ENCODE data around the gene UBE2O.

The UBE2O gene

DNA sequence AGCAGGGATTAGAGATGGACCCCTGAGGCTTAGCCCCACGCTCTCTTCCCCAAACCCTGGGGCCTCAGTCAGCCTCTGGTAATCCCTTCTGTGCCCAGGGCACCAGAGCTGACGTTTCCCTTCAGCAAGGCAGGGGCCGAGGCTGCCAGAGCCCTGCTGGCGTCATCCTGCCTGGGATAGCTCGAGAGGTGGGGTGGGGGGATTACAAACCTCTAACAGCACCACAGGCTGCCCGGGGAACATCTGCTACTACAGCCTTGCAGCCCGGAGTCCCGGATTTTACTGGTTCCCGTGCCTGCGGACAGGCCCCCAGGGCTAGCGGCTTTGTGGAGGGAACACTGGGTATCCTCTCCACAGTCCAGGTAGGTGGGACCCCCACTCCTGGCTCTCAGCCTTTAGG is 14.4 kb upstream of the UBE2O start, which contains the start of gene AANAT:
TSS of gene AANAT (plus strand) at position 238 of the 400 bp plus-strand sequence. CDS start 1,144 bp downstream, outside the sequence.
- no peak for DNase-seq (ENCODE audit: low read depth)

GRCh38 chr17:76466775-76467130 is 13.8 kb upstream of the UBE2O start:
- DNase-seq (ENCODE audit: low read depth), result no peak

GRCh38 chr17:76462556-76463290 is 9.8 kb upstream of the UBE2O start:
- DNase-seq (ENCODE audit: low read depth), result no peak

GRCh38 chr17:76461765-76462555 is 9.0 kb upstream of the UBE2O start:
- no peak for DNase-seq (ENCODE audit: low read depth)

GRCh38 chr17:76459674-76460073 is 6.7 kb upstream of the UBE2O start:
- no peak for DNase-seq (ENCODE audit: low read depth)

- DNase-seq (ENCODE audit: low read depth), result no peak
Measured at GRCh38 chr17:76458580-76459490, 5.9 kb upstream of the UBE2O start.

- no peak for DNase-seq (ENCODE audit: low read depth)
Measured at GRCh38 chr17:76453431-76453743, 435 bp upstream of the UBE2O start.

DNA sequence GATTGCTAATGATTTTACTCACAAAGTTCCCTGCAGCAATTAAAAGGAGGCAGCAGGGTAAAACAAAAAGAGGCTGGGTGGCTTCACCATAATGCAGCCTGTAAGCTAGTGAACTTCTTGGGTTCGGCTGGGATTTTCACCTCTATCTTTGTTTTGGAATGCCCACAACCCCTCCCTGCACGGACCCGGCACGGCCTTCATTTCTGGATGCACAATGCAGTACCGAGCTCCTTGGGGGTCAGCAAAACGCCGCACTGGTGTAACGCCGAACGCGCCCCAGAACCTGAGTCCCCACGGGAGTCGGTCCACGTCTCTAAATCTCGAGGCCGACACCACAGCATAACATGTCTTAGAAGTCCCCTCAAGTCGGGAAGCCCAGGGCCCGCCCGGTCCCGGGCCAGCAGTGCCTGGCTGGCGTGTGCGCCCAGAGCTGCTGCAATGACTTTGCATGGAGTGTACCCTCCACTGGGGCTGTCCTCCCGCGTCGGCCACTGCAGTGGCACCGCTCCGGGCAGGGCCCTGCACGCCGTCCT is 759 bp downstream of the UBE2O start:
- no peak for DNase-seq (ENCODE audit: low read depth)

- no peak for DNase-seq (ENCODE audit: low read depth)
Measured at GRCh38 chr17:76451506-76451905, 1.4 kb downstream of the UBE2O start.

- no peak for DNase-seq (ENCODE audit: low read depth)
Measured at GRCh38 chr17:76449126-76449525, 3.8 kb downstream of the UBE2O start.

GRCh38 chr17:76447931-76448652 is 4.9 kb downstream of the UBE2O start:
- DNase-seq (ENCODE audit: low read depth), result no peak

GRCh38 chr17:76446449-76447231 is 6.3 kb downstream of the UBE2O start:
- DNase-seq (ENCODE audit: low read depth), result no peak

- no peak for DNase-seq (ENCODE audit: low read depth)
Measured at GRCh38 chr17:76445697-76446448, 7.1 kb downstream of the UBE2O start.

DNA sequence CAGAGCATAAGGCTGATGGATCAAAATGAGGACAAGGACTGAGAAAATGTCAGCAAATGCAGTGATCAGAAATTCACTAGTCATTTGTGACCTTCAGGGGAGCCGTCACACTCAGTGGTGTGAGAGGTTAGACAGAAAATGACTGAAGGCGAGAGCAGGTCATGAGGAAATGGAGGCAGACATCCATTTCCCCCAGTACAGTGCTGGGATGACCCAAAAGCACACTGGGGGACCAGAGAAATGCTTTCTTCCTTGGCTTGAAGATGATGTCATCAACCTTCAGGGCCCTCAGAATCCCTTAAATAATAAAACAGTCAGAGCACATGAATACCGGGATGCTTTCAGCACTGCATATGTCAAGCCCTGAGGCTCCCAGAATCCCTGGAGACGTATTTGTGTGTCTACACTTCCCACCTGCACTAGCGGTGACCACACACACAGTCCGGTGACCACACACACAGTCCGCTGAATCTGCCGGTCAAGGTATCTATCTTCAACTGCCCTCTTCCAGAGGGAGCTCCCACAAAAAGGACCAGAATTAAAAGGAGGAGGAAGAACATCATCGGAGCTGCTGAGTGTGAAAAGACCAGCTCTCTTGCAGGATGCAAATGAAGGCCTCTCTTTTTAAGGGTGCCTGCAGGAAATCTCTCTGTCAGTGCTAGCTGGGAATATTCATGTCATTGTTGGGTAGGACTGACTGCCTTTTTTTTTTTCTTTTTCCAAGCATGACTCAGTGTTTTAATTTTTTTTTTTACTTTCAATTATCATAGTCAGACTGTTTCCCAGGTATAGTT is 8.2 kb downstream of the UBE2O start:
- DNase-seq (ENCODE audit: low read depth), result no peak

DNA sequence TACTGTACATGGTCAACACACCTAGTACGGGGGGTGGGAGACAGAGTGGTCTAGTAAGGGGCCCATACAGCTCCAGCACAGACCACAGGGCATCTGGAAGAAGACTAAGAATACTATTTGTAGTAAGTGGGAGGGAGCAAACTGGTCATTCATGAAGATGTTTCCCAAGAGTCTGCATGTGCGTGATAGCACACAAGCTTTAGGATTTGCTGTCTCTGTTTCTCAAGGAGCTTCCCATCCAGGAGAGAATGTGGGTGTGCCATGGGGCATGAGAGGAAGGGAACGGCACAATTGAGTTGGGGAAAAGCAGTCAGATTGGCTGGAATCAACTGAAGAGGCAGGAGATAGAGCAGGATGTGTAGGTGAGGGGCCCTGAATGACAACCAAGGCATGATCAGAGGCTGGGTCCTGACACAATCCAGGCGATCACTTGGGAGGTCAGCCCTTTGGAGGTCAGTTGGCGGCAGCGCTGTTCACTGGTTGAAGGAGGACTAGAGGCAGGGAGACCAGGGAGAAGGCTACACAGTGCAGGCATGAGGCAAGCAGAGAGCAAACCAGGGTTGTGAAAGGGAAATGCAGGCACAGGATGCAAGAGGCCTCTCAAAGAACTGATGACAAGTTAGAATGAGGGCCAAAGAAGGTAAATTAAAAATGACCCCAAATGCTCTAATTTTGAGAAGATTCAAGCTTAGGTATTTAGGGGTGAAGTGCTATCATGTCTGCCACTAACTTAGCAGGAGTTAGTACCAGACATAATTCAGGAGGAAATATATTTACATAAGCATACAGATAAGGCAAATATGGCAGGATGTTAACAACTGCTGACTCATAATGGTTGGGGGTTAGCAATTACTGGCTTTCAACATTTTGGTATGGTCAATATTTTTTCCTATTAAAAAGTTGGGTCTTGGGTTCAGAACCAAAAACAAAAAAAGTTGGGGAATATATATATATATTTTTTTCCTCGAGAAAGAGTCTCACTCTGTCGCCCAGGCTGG is 10.3 kb downstream of the UBE2O start:
- DNase-seq (ENCODE audit: low read depth), result no peak

DNA sequence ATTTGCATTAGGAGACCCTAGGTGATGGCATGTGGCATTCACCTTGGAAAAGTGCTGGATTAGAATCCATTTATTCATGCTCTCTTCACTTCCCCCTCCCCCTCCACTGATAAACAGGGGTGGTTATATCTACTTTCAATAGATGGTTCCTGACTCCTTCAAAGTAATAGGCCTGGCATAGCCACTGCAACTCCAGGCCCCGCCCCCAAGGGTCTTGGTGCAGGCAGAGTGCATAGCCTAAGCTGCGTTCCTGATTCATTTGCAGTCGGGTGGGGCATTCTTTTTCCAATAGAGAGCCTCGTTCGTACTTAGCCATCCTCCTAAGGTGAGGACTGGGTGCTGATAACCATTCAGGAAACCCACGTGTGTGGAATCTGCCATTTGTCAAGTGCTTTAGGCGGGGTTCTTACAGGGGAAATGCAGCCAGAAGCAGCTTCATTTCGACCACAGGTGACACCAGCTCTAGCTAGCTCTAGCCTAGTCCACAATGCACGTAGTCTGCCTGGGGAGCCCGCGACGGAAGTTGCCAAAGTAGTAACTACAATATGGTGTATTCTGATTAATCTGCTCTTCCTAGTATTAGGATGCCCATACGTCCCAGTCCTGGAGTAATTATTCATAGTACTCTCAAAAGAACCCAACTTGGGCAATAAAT is 11.1 kb downstream of the UBE2O start:
- DNase-seq (ENCODE audit: low read depth), result no peak

- DNase-seq (ENCODE audit: low read depth), result no peak
Measured at GRCh38 chr17:76440751-76441362, 12.1 kb downstream of the UBE2O start.

Measured in stimulated activated CD8-positive, alpha-beta memory T cell treated with anti-CD3 and anti-CD28 coated beads, Interleukin-7, amount 100 ng/mL, for 24 hours (primary cell).